Astrocyte of the cerebellum (primary cell): Measurements from ENCODE around the gene MED13L.

Source experiments
- DNase-seq: peaks from one replicate; pipeline ENCODE4 v3.0.0-alpha.2; 2011; ENCODE audit warnings: low read depth
- H3K4me3 ChIP-seq: 2 replicates; pipeline ENCODE4 v1.5.1; 2011; ENCODE audit warnings: mild to moderate bottlenecking, low read depth, low read length, moderate library complexity
- in situ Hi-C: cut with HindIII; loops from 2 replicates; pipeline ENCODE4 v1.10.0; 2017; ENCODE audit warnings: low sequenced_read_pairs
- TF ChIP-seq, protein P1 (sequence below): IDR thresholded peaks from 2 replicates; pipeline ENCODE4 v1.5.1; 2012; ENCODE audit warnings: low read length, low read depth, moderate library complexity, mild to moderate bottlenecking; ENCODE audit errors: missing control alignments

MED13L gene

DNA sequence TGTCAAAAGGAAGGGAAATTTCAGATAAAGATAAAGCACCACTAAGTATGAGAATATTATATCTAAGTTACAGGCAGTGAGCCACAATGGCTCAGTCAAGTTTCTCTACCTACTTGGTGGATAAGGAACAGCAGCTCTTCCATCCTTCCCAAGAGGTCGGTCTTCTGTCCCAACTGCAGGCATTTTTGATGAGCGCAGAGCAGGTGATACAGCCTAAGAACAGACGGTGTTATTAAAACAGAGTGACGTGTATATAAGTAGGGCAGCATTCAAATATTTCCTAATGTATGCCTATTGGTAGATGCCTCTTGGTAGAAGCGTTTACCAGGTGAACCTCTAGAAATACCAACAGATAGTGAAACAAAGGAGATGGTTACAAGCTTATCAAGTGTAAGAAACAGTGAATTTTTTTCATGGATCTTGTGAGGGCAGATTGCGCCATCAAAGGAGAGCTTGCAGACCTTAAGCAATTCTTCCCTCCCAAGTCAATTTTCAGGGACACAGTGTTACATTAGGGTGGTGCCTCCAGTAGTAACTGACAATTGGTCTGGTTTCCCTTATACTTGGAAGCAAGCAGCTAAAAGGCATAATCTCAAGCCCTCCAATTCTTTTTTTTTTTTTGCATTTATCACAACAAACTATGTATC, 274.5 kb downstream of the MED13L start:
- no peak overlapping the region for H3K4me3 ChIP-seq
- TF ChIP-seq, protein P1, sequence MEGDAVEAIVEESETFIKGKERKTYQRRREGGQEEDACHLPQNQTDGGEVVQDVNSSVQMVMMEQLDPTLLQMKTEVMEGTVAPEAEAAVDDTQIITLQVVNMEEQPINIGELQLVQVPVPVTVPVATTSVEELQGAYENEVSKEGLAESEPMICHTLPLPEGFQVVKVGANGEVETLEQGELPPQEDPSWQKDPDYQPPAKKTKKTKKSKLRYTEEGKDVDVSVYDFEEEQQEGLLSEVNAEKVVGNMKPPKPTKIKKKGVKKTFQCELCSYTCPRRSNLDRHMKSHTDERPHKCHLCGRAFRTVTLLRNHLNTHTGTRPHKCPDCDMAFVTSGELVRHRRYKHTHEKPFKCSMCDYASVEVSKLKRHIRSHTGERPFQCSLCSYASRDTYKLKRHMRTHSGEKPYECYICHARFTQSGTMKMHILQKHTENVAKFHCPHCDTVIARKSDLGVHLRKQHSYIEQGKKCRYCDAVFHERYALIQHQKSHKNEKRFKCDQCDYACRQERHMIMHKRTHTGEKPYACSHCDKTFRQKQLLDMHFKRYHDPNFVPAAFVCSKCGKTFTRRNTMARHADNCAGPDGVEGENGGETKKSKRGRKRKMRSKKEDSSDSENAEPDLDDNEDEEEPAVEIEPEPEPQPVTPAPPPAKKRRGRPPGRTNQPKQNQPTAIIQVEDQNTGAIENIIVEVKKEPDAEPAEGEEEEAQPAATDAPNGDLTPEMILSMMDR, result no peak
- DNase-seq, result no peak
- in situ Hi-C loops, result loop anchor here (5.0 kb wide), 1 partner anchor 264 kb away; no protein-coding TSS in a partner anchor

DNA sequence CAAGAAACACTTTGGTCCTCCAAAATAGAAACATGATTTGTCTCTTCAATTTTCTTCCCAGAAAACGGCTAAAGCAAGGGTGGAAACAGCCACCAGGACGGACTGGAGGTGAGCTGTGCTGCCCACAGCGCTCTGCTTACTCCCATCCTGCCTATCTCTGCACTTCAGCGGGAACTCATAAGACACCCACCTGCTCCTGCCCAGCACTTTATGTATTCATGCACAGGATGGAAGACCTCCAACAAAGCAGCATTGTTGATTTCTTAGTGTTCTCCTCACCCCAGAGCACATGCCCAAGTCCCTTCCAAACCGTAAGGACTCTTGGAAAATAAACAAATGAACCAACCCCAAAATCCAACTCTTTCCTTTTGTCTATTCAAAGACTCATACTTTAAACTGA, 277.2 kb downstream of the MED13L start:
- in situ Hi-C loops, result loop anchor here (5.0 kb wide), 1 partner anchor 267 kb away; no protein-coding TSS in a partner anchor
- TF ChIP-seq, protein P1, result no peak
- no peak for DNase-seq
- no peak overlapping the region for H3K4me3 ChIP-seq

DNA sequence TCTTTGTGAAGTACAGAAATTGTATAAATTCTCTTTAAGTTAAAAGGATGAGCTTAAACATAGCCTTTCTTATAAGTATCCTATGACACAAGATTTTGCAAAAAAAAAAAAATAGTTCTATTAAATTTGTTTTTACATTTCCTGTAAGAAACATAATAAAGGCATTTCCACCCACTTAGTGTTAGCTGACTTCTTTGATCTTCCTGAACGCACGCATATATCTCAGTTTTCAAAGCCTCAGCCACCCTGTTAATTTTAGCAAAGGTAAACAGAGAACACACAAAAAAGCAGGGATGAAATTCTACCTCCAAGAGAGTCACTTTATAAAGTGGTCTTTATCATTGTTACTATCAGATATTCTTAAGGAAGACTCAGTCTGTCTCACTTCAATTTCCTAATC, 277.9 kb downstream of the MED13L start:
- TF ChIP-seq, protein P1, result no peak
- DNase-seq, result no peak
- in situ Hi-C loops, result no loop called here
- H3K4me3 ChIP-seq, result no peak overlapping the region

DNA sequence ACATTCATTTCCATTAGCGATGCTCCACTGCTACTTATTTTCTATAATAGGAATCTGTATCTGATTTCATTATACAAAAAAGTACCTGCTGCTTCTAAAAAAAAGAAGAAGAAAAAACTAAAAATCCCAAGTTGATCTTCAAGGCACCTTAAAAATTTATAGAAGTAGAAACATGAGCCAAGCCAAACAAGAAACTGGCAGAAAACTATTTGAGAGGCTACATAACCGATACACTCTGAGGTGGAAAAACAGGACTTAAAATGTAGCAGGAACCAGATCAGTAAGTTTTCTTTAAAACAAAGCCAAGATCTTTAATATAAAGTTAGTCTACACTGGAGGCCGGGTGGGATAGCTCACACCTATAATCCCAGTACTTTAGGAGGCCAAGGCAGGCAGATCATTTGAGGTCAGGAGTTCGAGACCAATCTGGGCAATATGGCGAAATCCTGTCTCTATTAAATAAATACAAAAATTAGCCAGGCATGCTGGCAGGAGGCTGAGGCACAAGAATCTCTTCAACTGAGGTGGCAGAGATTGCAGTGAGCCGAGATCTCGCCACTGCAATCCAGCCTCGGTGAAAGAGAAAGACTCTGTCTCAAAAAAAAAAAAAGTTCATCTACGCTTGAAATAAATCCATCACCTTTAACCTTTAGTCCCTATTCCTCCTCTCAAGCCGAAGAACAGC, 278.6 kb downstream of the MED13L start:
- in situ Hi-C loops, result no loop called here
- H3K4me3 ChIP-seq, result no peak overlapping the region
- TF ChIP-seq, protein P1, result no peak
- DNase-seq, result no peak

DNA sequence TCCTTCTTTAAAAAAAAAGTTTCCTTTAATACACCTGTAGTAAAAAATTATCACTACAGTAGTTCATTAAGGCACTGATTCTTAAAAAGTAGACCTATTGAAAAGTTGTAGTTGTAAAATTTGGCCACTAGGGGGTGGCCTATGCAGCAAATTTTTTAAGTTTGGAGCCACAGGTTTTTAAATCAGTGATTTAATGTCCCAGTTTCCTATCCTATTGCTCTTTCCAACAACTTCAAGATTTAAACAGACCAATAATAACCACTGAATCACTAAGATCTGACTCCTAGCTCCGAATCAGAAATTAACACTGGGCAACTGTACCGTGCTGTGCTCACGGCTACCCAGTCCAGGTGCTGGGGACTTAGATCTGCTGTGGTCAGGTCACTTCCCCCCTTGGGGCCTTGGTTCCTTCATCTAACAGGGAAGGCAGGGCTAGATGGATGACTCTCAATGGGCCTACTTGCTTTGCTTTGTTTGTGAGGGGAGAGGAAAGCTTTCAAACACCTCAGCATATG, 279.3 kb downstream of the MED13L start:
- H3K4me3 ChIP-seq, result no peak overlapping the region
- TF ChIP-seq, protein P1, result peak; percentile 62
- in situ Hi-C loops, result no loop called here
- peak; percentile 54 for DNase-seq

DNA sequence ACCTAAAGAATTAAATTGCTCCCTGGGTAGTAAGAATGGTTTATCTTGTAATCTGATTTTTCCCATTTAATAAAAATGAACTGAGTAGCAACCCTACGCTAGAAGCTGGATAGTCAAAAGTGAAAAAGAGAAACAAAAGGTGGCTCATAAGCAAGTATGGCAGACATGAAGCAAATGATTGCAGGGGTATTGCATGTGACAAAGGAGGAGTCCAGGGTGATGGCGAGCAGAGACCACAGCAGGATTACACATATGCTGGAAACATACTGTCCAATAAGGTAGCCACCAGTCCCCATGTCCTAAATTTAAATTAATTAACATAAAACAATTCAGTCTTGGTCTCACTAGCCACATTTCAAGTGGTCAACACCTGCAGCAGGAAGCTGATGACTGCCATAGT, 283.8 kb downstream of the MED13L start:
- TF ChIP-seq, protein P1, result no peak
- DNase-seq, result no peak
- no peak overlapping the region for H3K4me3 ChIP-seq
- in situ Hi-C loops, result no loop called here
